Mesothelial cell of epicardium (in vitro differentiated cells): ENCODE measurements around the gene NAV3. TPM values are rescaled to one million over a fixed set of nuclear protein-coding genes. Genes with fewer than 3 reads are reported as not detected.

Experiments
- DNase-seq, 2 experiments: peaks; one replicate each; pipeline ENCODE4 v3.0.0; 2021; ENCODE audit warnings: low spot score in 2 of 2; ENCODE audit not compliant: unreplicated experiment in 2 of 2
- H3K27ac Mint-ChIP-seq: 2 replicates; pipeline ENCODE4 v1.8.0; 2021; ENCODE audit warnings: mixed read lengths
- H3K27me3 Mint-ChIP-seq: 2 replicates; pipeline ENCODE4 v1.8.0; 2021; ENCODE audit warnings: low read depth, mixed read lengths
- H3K36me3 Mint-ChIP-seq: 2 replicates; pipeline ENCODE4 v1.8.0; 2021; ENCODE audit warnings: mixed read lengths
- H3K4me1 Mint-ChIP-seq: 2 replicates; pipeline ENCODE4 v1.8.0; 2021; ENCODE audit warnings: mixed read lengths
- H3K4me3 Mint-ChIP-seq: 2 replicates; pipeline ENCODE4 v1.8.0; 2021; ENCODE audit warnings: mild to moderate bottlenecking, moderate library complexity, mixed read lengths
- H3K9me3 Mint-ChIP-seq: 2 replicates; pipeline ENCODE4 v1.8.0; 2021; ENCODE audit warnings: mixed read lengths
- total RNA-seq: library from RNA; stranded (reverse); gene quantifications from 3 replicates; pipeline ENCODE4 v1.2.1, GENCODE V29; 2021
- TF ChIP-seq, protein P1 (sequence below): fragments of 200-600 bp; sonication (generic); IDR thresholded peaks from one replicate; pipeline ENCODE4 v1.5.0; 2021; ENCODE audit warnings: antibody characterized with exemption; ENCODE audit not compliant: unreplicated experiment

NAV3 gene
- total RNA-seq, 1 donor from 2014 or later: 28.7 TPM

DNA sequence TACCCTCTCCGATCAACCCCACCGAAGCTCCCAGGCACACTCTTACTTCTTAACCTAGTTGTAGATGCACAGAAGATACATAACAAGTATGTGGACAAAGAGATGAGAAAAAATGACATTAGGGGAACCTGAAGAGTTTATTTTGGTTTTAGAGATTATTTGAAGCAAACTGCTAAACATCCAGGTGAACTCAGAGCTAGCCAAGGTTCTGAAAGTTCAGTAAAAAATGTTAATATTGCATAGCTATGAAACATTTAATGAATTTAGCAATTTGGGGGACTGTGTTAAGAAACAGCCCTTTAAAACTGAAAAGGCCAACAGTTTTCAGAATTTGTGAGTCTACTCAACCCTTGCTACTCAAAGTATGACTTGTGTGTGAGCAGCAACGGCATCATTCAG lies 174.4 kb downstream of the NAV3 start:
- peaks cover under 1% of the 10 kb centered on the region for H3K4me1 Mint-ChIP-seq

DNA sequence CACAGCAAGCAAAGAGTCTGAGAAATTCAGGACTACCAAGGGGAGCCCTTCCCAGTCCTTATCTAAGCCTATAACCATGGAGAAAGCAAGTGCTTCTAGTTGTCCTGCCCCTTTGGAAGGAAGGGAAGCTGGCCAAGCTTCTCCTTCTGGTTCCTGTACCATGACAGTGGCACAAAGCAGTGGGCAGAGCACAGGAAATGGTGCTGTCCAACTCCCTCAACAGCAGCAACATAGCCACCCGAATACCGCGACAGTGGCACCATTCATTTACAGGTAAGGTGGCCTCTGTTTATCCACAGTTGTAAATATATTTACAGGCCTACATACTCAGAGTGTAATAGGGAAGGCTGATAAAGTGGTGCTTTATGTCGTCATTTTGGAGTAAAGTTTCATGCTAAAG lies 176.5 kb downstream of the NAV3 start:
- Mint-ChIP-seq H3K4me3 (no peak overlapping the region), H3K9me3 (peaks cover under 1% of the 10 kb centered on the region), H3K36me3 (no peaks in the 10 kb centered on the region), H3K4me1 (peaks cover 8% of the 10 kb centered on the region), H3K27me3 (peaks cover 5% of the 10 kb centered on the region), H3K27ac (no peak overlapping the region)
- DNase-seq: no peak
- TF ChIP-seq, protein P1, sequence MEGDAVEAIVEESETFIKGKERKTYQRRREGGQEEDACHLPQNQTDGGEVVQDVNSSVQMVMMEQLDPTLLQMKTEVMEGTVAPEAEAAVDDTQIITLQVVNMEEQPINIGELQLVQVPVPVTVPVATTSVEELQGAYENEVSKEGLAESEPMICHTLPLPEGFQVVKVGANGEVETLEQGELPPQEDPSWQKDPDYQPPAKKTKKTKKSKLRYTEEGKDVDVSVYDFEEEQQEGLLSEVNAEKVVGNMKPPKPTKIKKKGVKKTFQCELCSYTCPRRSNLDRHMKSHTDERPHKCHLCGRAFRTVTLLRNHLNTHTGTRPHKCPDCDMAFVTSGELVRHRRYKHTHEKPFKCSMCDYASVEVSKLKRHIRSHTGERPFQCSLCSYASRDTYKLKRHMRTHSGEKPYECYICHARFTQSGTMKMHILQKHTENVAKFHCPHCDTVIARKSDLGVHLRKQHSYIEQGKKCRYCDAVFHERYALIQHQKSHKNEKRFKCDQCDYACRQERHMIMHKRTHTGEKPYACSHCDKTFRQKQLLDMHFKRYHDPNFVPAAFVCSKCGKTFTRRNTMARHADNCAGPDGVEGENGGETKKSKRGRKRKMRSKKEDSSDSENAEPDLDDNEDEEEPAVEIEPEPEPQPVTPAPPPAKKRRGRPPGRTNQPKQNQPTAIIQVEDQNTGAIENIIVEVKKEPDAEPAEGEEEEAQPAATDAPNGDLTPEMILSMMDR: no peak

More for the DNA sequence above, 174.4 kb downstream of the NAV3 start:
- TF ChIP-seq, protein P1: no peak
- H3K27me3 Mint-ChIP-seq: peaks cover 3% of the 10 kb centered on the region
- H3K4me3 Mint-ChIP-seq: no peak overlapping the region
- no peak for DNase-seq
- H3K36me3 Mint-ChIP-seq: no peaks in the 10 kb centered on the region
- no peaks in the 10 kb centered on the region for H3K9me3 Mint-ChIP-seq
- no peak overlapping the region for H3K27ac Mint-ChIP-seq

DNA sequence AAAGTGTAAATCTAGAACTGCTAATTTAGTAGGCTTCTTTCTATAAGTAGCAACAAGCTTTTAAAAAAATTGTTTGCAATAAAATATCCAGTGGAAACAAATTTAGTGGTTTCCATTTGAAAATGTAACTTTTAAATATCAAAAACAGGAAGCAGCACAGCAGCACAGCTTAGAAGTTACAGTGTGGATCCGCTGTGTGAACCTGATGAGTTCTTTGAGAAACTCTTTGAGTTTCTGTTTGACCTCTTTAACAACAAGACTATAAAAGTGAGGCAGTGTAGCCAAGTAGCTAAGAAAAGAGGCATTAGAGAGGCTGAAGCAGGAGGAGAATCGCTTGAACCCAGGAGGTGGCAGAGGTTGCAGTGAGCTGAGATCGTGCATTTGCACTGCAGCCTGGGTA lies 178.3 kb downstream of the NAV3 start:
- DNase-seq: no peak
- H3K27ac Mint-ChIP-seq: no peak overlapping the region
- H3K27me3 Mint-ChIP-seq: peaks cover 7% of the 10 kb centered on the region
- H3K36me3 Mint-ChIP-seq: no peaks in the 10 kb centered on the region
- H3K4me3 Mint-ChIP-seq: no peak overlapping the region
- TF ChIP-seq, protein P1: no peak
- peaks cover 14% of the 10 kb centered on the region for H3K4me1 Mint-ChIP-seq
- peaks cover 5% of the 10 kb centered on the region for H3K9me3 Mint-ChIP-seq

DNA sequence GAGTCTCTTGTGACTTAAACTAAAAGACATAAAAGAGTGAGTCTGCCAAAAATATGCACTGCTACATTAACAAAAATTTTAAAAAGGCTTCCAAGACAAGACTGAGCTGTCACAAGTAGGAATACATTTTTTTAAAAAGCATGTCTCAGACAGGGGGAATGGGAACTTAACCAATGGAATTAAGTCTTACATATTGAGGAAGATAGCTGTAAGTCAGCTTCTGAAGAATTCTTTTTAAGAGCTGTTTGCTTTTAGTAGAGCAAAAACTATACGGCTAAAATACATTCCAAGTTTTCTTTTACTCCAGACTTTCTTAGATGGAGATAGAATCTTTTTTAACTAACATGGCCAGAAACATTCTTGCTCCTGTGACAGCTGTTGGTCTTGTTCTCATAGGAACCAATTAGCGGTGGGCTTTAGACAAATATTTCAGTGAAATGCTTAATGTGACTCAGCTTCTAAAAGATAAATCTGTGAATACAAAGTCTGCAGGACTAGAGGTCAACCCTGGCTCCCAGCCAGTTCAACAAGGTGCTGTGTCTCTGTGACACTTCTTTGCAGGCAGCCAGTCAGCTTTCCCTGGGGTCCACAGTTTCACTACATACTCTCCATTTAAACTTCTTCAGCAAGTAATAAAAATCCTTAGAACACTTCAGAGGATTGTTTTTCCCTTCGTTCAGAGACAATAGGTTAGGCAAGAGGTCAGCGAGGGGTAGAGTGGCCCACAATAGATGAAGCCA lies 187.6 kb downstream of the NAV3 start:
- Mint-ChIP-seq H3K27me3 (peaks cover 1% of the 10 kb centered on the region), H3K4me1 (peaks cover 13% of the 10 kb centered on the region), H3K4me3 (no peak overlapping the region), H3K36me3 (no peaks in the 10 kb centered on the region), H3K9me3 (no peaks in the 10 kb centered on the region), H3K27ac (peak overlapping the region; percentile 10)
- TF ChIP-seq, protein P1: no peak
- DNase-seq: no peak

DNA sequence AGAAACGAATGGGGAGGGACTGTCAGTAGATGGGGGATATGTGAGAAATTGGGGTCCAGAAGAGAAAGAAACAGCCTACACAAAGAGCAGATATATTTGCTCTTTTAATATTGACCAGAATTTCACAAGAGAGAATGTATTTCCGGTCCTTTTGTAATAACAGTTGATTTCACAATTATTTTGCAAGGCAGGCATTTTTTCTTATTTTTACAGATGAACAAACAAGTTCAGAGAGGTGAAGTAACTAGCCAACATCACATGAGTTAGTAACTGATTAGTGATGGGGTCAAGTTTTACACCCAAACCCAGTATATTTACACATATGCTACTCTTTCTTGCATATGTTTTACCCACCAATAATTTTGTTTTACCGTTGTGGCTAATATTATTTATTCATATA lies 188.2 kb downstream of the NAV3 start:
- H3K27me3 Mint-ChIP-seq: peaks cover 1% of the 10 kb centered on the region
- no peaks in the 10 kb centered on the region for H3K9me3 Mint-ChIP-seq
- H3K27ac Mint-ChIP-seq: peak overlapping the region; percentile 10
- no peak overlapping the region for H3K4me3 Mint-ChIP-seq
- H3K4me1 Mint-ChIP-seq: peaks cover 11% of the 10 kb centered on the region
- H3K36me3 Mint-ChIP-seq: no peaks in the 10 kb centered on the region
- no peak for DNase-seq
- TF ChIP-seq, protein P1: no peak

DNA sequence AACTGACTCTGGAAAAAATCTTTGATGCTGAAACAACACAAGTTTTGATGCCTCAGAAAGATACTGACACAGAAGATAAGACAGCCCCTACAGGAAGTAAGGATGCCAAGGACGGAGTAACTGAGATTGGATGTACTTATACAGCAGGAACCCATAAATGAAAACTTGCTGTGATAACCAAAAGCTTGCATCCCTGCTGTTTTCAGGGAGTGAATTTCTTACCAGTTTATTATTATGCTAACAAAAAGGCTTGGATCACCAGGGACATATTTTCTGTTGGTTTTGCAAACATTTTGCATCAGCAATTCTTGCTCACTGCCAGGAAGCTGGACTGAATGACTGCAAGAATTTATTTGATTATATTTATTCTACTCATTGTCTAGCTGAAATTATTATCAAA lies 197.7 kb downstream of the NAV3 start:
- no peak overlapping the region for H3K4me3 Mint-ChIP-seq
- no peak for DNase-seq
- H3K9me3 Mint-ChIP-seq: peaks cover 8% of the 10 kb centered on the region
- H3K27ac Mint-ChIP-seq: no peak overlapping the region
- H3K27me3 Mint-ChIP-seq: no peaks in the 10 kb centered on the region
- no peaks in the 10 kb centered on the region for H3K36me3 Mint-ChIP-seq
- TF ChIP-seq, protein P1: no peak
- H3K4me1 Mint-ChIP-seq: no peaks in the 10 kb centered on the region
